SK-N-MC (cell line): Measurements from ENCODE around the gene MPLKIP.

Experiments
- DNase-seq: peaks from one replicate; pipeline ENCODE4 v3.0.0-alpha.2; 2011; ENCODE audit warnings: low read depth, low spot score
- H3K27ac ChIP-seq: fragments of 200-600 bp; sonication (generic); 2 replicates; pipeline ENCODE4 v1.5.1; 2016; ENCODE audit warnings: mixed run types
- H3K36me3 ChIP-seq: fragments of 200-600 bp; sonication (generic); 2 replicates; pipeline ENCODE4 v1.6.1; 2017; ENCODE audit warnings: antibody characterized with exemption, low read length, mixed read lengths; ENCODE audit not compliant: insufficient read depth
- H3K4me3 ChIP-seq: fragments of 200-600 bp; sonication (generic); 2 replicates; pipeline ENCODE4 v1.5.1; 2016
- H3K9ac ChIP-seq: fragments of 200-600 bp; sonication (generic); 2 replicates; pipeline ENCODE4 v1.8.0; 2017; ENCODE audit warnings: mixed run types, mixed read lengths; ENCODE audit not compliant: insufficient read length
- H3K9me3 ChIP-seq: fragments of 200-600 bp; sonication (generic); 2 replicates; pipeline ENCODE4 v1.6.1; 2017; ENCODE audit warnings: low read depth, mild to moderate bottlenecking, antibody characterized with exemption, low read length, moderate library complexity, mixed read lengths
- EZH2 ChIP-seq: fragments of 200-600 bp; sonication (generic); IDR thresholded peaks from one replicate; pipeline ENCODE4 v1.6.1; 2017; ENCODE audit warnings: antibody characterized with exemption
- FOXP2 ChIP-seq: optimal IDR thresholded peaks from 2 replicates; pipeline ENCODE3; 2011; ENCODE audit warnings: mild to moderate bottlenecking, moderate library complexity; ENCODE audit not compliant: insufficient read depth; ENCODE audit errors: extremely low read length, control extremely low read depth
- POLR2AphosphoS5 ChIP-seq: IDR thresholded peaks from 2 replicates; pipeline ENCODE4 v1.6.1; 2012; ENCODE audit warnings: mild to moderate bottlenecking, low read depth, low read length, borderline replicate concordance

Gene MPLKIP

DNA sequence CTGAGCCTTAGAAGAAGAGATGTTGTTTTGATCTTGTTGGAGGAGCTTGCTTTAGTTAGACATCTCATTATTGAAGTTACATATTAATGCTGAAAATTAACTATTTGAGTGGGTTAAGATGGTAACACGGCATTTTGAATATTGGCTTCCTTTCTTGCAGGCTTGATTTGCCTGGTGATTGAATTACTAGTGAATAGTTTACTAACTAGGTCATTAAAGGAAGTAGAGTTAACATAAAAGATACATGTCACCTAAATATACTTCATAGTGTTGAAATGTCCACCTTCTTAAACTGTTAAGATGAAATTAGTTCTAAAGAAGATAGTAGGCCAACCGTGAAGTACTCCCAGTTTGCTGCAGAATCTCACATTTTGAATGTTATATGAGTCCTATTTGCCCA lies 18.5 kb downstream of the MPLKIP start:
- Histone ChIP-seq H3K9me3 (no peaks in the 10 kb centered on the region), H3K4me3 (no peak overlapping the region), H3K9ac (no peak overlapping the region), H3K36me3 (peaks cover 10% of the 10 kb centered on the region; the same call in 1 of the 2 replicates), H3K27ac (no peak overlapping the region)
- TF ChIP-seq FOXP2: no peak
- TF ChIP-seq EZH2: no peak
- no peak for TF ChIP-seq POLR2AphosphoS5
- DNase-seq: no peak

- H3K36me3 ChIP-seq: no peaks in the 10 kb centered on the region
- H3K27ac ChIP-seq: no peak overlapping the region
- TF ChIP-seq POLR2AphosphoS5 (no peak), FOXP2 (no peak), EZH2 (no peak)
- H3K9me3 ChIP-seq: no peaks in the 10 kb centered on the region
- no peak overlapping the region for H3K9ac ChIP-seq
- DNase-seq: no peak
- H3K4me3 ChIP-seq: no peak overlapping the region
These were observed 28.4 kb downstream of the MPLKIP start for GRCh38 chr7:40105879-40106473.

GRCh38 chr7:40102897-40103296 lies 31.5 kb downstream of the MPLKIP start:
- Histone ChIP-seq H3K36me3 (no peaks in the 10 kb centered on the region), H3K4me3 (no peak overlapping the region), H3K9ac (no peak overlapping the region), H3K9me3 (no peaks in the 10 kb centered on the region), H3K27ac (no peak overlapping the region)
- no peak for DNase-seq
- TF ChIP-seq POLR2AphosphoS5: no peak
- no peak for TF ChIP-seq EZH2
- TF ChIP-seq FOXP2: no peak

- Histone ChIP-seq H3K27ac (no peak overlapping the region), H3K36me3 (peaks cover 1% of the 10 kb centered on the region; the same call in 1 of the 2 replicates), H3K4me3 (no peak overlapping the region), H3K9ac (no peak overlapping the region), H3K9me3 (no peaks in the 10 kb centered on the region)
- no peak for DNase-seq
- TF ChIP-seq EZH2 (no peak), FOXP2 (no peak), POLR2AphosphoS5 (no peak)
These were observed 33.2 kb downstream of the MPLKIP start for GRCh38 chr7:40101201-40101600.

DNA sequence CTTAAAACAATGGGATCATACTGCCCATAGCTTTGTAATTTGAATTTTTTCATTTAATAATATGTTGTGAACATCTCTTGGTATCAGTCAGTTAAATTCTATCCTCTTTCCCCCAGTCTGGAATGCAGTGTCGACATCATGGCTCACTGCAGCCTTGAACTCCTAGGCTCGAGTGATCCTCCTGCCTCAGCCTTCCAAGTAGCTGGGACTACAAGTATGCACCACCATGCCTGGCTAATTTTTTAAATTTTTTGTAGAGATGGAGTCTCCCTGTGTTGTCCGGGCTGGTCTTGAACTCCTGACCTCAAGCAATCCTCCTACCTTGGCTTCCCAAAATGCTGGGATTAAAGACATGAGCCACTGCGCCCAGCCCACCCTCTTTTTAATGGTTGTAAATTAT lies 34.6 kb downstream of the MPLKIP start:
- Histone ChIP-seq H3K9me3 (no peaks in the 10 kb centered on the region), H3K9ac (no peak overlapping the region), H3K36me3 (peaks cover 15% of the 10 kb centered on the region), H3K4me3 (no peak overlapping the region), H3K27ac (no peak overlapping the region)
- TF ChIP-seq FOXP2 (no peak), POLR2AphosphoS5 (no peak), EZH2 (no peak)
- DNase-seq: no peak

DNA sequence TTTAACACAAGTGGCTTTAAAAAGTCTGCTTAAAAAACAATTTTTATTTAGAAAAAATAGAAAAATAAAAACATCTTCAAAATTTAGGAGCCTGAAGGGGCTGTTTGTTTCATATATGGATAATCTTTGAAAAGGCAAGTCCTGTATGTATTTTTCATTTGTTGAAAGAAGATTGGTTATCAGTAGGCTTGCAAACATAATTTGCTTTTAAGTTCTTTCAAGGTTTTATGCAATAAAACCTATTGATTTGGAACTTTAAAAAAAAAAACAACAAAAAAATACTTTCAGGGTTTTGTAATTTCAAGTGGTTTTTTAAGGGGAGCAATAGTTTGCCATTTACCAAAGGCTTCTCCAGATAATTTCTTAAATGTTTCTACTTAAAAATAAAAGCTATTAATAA lies 35.6 kb downstream of the MPLKIP start:
- no peak for DNase-seq
- no peak overlapping the region for H3K9ac ChIP-seq
- TF ChIP-seq POLR2AphosphoS5 (no peak), FOXP2 (no peak), EZH2 (no peak)
- peaks cover 24% of the 10 kb centered on the region for H3K36me3 ChIP-seq
- H3K9me3 ChIP-seq: no peaks in the 10 kb centered on the region
- H3K4me3 ChIP-seq: no peak overlapping the region
- H3K27ac ChIP-seq: no peak overlapping the region

DNA sequence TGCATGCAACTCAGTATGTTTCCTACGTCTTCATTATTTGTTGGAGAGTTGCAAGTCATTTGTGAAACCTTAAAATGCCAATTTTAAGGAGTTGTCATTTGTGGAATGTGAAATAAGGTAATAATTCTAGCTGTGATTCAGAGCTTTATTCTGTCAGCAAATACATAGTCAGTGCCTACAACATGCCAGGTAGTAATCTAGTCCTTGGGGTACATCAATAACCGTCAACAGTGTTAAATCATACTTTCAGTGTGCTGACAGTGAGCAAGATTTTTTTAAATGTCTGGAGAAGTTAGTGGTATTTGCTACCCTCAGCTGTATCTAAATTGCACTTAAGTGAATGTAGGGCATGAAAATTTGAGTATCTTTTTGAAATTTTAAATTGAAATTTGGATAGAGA lies 36.7 kb downstream of the MPLKIP start:
- Histone ChIP-seq H3K36me3 (peaks cover 33% of the 10 kb centered on the region), H3K9me3 (no peaks in the 10 kb centered on the region), H3K27ac (peak overlapping the region; percentile 2; the same call in 1 of the 2 replicates), H3K4me3 (no peak overlapping the region), H3K9ac (no peak overlapping the region)
- TF ChIP-seq FOXP2: no peak
- TF ChIP-seq POLR2AphosphoS5: no peak
- TF ChIP-seq EZH2: no peak
- no peak for DNase-seq

GRCh38 chr7:40095695-40096327 lies 38.6 kb downstream of the MPLKIP start:
- Histone ChIP-seq H3K9ac (no peak overlapping the region), H3K36me3 (peaks cover 45% of the 10 kb centered on the region), H3K27ac (peak overlapping the region; percentile 55), H3K9me3 (no peaks in the 10 kb centered on the region), H3K4me3 (0 out of 2 replicates have a peak overlapping the region, but pooled peaks have one; percentile 1)
- TF ChIP-seq POLR2AphosphoS5 (no peak), FOXP2 (no peak), EZH2 (no peak)
- DNase-seq: no peak
